ENCODE results near the gene FLNB. TPM values are rescaled to one million over a fixed set of nuclear protein-coding genes. Genes with fewer than 3 reads are reported as not detected.

The FLNB gene
- total and polyA plus RNA-seq, 2 of the 4 experiments (the other 2 are of a cell fraction), result 78.0 to 136 TPM

GRCh38 chr3:58164199-58164879 lies 156.1 kb downstream of the FLNB start:
- intact Hi-C loops (cut with micrococcal nuclease) (loop anchor here (5.0 kb wide), 2 partner anchors 97 to 212 kb away; no protein-coding TSS in a partner anchor), dilution Hi-C loops (cut with HindIII; ENCODE audit: low sequenced_read_pairs, unreplicated experiment) (no loop called here), in situ Hi-C loops (cut with MboI; ENCODE audit: low sequenced_read_pairs) (no loop called here)
- H3K14ac ChIP-seq (replicated peaks; ENCODE audit: low read depth, low read length), result peak overlapping the region; percentile 77
- DNase-seq (peak; percentile 81), ATAC-seq (ENCODE audit: low read depth) (peak; percentile 8)
- H2AFZ ChIP-seq (replicated peaks; ENCODE audit: low read length, poor library complexity), result peak overlapping the region; percentile 76
- ChIA-PET POLR2A (ENCODE audit: unreplicated experiment) (no interaction called here), CTCF (interaction anchor here (0.6 to 1.3 kb wide), 2 partner anchors 13 to 156 kb away, joined by 4 to 5 read pairs; partner anchors contain the start of gene FLNB)
- no peak overlapping the region for H3K18ac ChIP-seq (ENCODE audit: low read depth, low read length)
- peak overlapping the region; percentile 46 for H2AK9ac ChIP-seq (replicated peaks; ENCODE audit: low read depth, low read length, poor library complexity)
- peaks cover 2% of the 10 kb centered on the region; the same call in 1 of the 2 replicates for H3K9me3 ChIP-seq (ENCODE audit: control insufficient read depth, insufficient read depth, low read length)
- H3K27ac ChIP-seq (ENCODE audit: insufficient read depth, low read length), result no peak overlapping the region
- H3K9ac ChIP-seq (ENCODE audit: low read depth, low read length), result no peak overlapping the region
- no peak overlapping the region for H4K91ac ChIP-seq (ENCODE audit: insufficient read depth, low read depth, low read length)
- H4K8ac ChIP-seq (ENCODE audit: low read depth in 2 of 2, low read length in 2 of 2), result peak overlapping the region in 1 of 2 experiments; percentile 33; a peak in 2 of 4 replicates
- H4K20me1 ChIP-seq (ENCODE audit: insufficient read depth, low read length), result peaks cover 25% of the 10 kb centered on the region; the same call in 1 of the 2 replicates
- peak overlapping the region; percentile 70 for H3K4ac ChIP-seq (ENCODE audit: low read depth, low read length)
- no peak overlapping the region for H3K4me3 ChIP-seq (ENCODE audit: insufficient read depth, low read depth, low read length)
- H4K5ac ChIP-seq (ENCODE audit: low read depth, low read length), result no peak overlapping the region
- peak overlapping the region; percentile 81; the same call in 1 of the 2 replicates for H3K23ac ChIP-seq (ENCODE audit: low read depth, low read length)
- H3K9me1 ChIP-seq (ENCODE audit: insufficient read depth, low read length), result peaks cover 42% of the 10 kb centered on the region
- no peak overlapping the region for H3K56ac ChIP-seq (ENCODE audit: extremely low read depth, insufficient read depth, low read length)
- H2BK20ac ChIP-seq (ENCODE audit: low read depth, low read length), result no peak overlapping the region
- BruUV-seq (replicated peaks), result no TSS peak
- peak overlapping the region; percentile 9 for H2BK5ac ChIP-seq (ENCODE audit: low read depth, low read length, poor library complexity, severe bottlenecking)
- no peaks in the 10 kb centered on the region for H3K27me3 ChIP-seq (ENCODE audit: control insufficient read depth, insufficient read depth, low read length)
- H3K4me1 ChIP-seq (ENCODE audit: control insufficient read depth, insufficient read depth, low read length), result peaks cover 28% of the 10 kb centered on the region
- peak overlapping the region; percentile 62 for H2AK5ac ChIP-seq (ENCODE audit: low read depth, low read length)
- 0 out of 2 replicates have a peak overlapping the region, but pooled peaks have one; percentile 35 for H2BK120ac ChIP-seq (ENCODE audit: low read depth, low read length)
- H2BK15ac ChIP-seq (ENCODE audit: low read depth, low read length), result peak overlapping the region; percentile 9; the same call in 1 of the 3 replicates
- H3K4me2 ChIP-seq (ENCODE audit: low read depth, low read length), result no peak overlapping the region
- peaks cover 10 to 76% of the 10 kb centered on the region in 2 experiments for H3K79me1 ChIP-seq (ENCODE audit: low read depth in 1 of 2, low read length in 2 of 2)
- 13% methylated on average over 3 of the region's 12 CpGs; no CpG with 5 or more reads in 1 of the 2 experiments for WGBS, 2 experiments (ENCODE audit: extremely low coverage in 2 of 2, insufficient read length in 1 of 2)
- TF ChIP-seq CEBPB (IDR thresholded peaks at IDR 0.05; ENCODE audit: low read depth, low read length) (no peak), POLR2A (IDR thresholded peaks at IDR 0.05; ENCODE audit: low read depth, low read length) (no peak), RCOR1 (IDR thresholded peaks at IDR 0.05; ENCODE audit: insufficient replicate concordance, low read length) (no peak), CHD1 (IDR thresholded peaks at IDR 0.05; ENCODE audit: low read depth, low read length) (no peak), USF2 (IDR thresholded peaks at IDR 0.05; ENCODE audit: low read depth, low read length) (no peak), NFE2L2 (IDR thresholded peaks at IDR 0.05; ENCODE audit: low read depth, low read length) (no peak), RFX5 (IDR thresholded peaks at IDR 0.05; ENCODE audit: low read depth, low read length) (no peak), MXI1 (IDR thresholded peaks at IDR 0.05; ENCODE audit: borderline replicate concordance, low read depth, low read length) (no peak)
- TF ChIP-seq, protein P1, sequence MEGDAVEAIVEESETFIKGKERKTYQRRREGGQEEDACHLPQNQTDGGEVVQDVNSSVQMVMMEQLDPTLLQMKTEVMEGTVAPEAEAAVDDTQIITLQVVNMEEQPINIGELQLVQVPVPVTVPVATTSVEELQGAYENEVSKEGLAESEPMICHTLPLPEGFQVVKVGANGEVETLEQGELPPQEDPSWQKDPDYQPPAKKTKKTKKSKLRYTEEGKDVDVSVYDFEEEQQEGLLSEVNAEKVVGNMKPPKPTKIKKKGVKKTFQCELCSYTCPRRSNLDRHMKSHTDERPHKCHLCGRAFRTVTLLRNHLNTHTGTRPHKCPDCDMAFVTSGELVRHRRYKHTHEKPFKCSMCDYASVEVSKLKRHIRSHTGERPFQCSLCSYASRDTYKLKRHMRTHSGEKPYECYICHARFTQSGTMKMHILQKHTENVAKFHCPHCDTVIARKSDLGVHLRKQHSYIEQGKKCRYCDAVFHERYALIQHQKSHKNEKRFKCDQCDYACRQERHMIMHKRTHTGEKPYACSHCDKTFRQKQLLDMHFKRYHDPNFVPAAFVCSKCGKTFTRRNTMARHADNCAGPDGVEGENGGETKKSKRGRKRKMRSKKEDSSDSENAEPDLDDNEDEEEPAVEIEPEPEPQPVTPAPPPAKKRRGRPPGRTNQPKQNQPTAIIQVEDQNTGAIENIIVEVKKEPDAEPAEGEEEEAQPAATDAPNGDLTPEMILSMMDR (conservative IDR thresholded peaks at IDR 0.05; ENCODE audit: low read depth, low read length), result no peak
- TF ChIP-seq, protein P2, sequence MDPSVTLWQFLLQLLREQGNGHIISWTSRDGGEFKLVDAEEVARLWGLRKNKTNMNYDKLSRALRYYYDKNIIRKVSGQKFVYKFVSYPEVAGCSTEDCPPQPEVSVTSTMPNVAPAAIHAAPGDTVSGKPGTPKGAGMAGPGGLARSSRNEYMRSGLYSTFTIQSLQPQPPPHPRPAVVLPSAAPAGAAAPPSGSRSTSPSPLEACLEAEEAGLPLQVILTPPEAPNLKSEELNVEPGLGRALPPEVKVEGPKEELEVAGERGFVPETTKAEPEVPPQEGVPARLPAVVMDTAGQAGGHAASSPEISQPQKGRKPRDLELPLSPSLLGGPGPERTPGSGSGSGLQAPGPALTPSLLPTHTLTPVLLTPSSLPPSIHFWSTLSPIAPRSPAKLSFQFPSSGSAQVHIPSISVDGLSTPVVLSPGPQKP (IDR thresholded peaks at IDR 0.05; ENCODE audit: borderline replicate concordance, low read depth, low read length), result no peak
- H3K36me3 ChIP-seq (ENCODE audit: control insufficient read depth, insufficient read depth, low read length), result peaks cover 45% of the 10 kb centered on the region
